HepG2 (cell line): ENCODE measurements around the gene S100A4. TPM values are rescaled to one million over a fixed set of nuclear protein-coding genes. Genes with fewer than 3 reads are reported as not detected.

Source experiments
- GTF3A ChIP-seq: sonication (generic); formaldehyde crosslinking; conservative IDR thresholded peaks from 2 replicates; pipeline ENCODE4 v1.4.0; 2020; ENCODE audit warnings: mild to moderate bottlenecking, missing genetic modification reagents
- HIVEP1 ChIP-seq: sonication (generic); formaldehyde crosslinking; IDR thresholded peaks from 2 replicates; pipeline ENCODE4 v1.4.0; 2020; ENCODE audit warnings: mild to moderate bottlenecking, missing genetic modification reagents
- HNF4A ChIP-seq: sonication (generic); formaldehyde crosslinking; IDR thresholded peaks from 2 replicates; pipeline ENCODE4 v1.4.0; 2020; ENCODE audit warnings: missing genetic modification reagents
- PHF20 ChIP-seq: sonication (generic); formaldehyde crosslinking; IDR thresholded peaks from 2 replicates; pipeline ENCODE4 v1.5.0; 2020; ENCODE audit warnings: mild to moderate bottlenecking, missing genetic modification reagents
- POGZ ChIP-seq: sonication (generic); formaldehyde crosslinking; IDR thresholded peaks from 2 replicates; pipeline ENCODE4 v1.4.0; 2020; ENCODE audit warnings: mild to moderate bottlenecking, missing genetic modification reagents
- SAP130 ChIP-seq: IDR thresholded peaks from 2 replicates; pipeline ENCODE4 v1.6.1; 2016; ENCODE audit warnings: low read depth
- TOPORS ChIP-seq: sonication (generic); formaldehyde crosslinking; IDR thresholded peaks from 2 replicates; pipeline ENCODE4 v1.8.0; 2023; ENCODE audit warnings: mild to moderate bottlenecking, missing genetic modification reagents
- TRAFD1 ChIP-seq: sonication (generic); formaldehyde crosslinking; IDR thresholded peaks from 2 replicates; pipeline ENCODE4 v1.5.1; 2020; ENCODE audit warnings: missing genetic modification reagents, mild to moderate bottlenecking, borderline replicate concordance
- XRCC5 ChIP-seq: fragments of 200-400 bp; formaldehyde crosslinking; optimal IDR thresholded peaks from 2 replicates; pipeline ENCODE3; 2017; ENCODE audit warnings: mild to moderate bottlenecking, low read length
- ZBTB26 ChIP-seq: IDR thresholded peaks from 2 replicates; pipeline ENCODE4 v1.6.1; 2016; ENCODE audit warnings: missing compliant biosample characterization, missing genetic modification reagents, borderline replicate concordance
- ZFY ChIP-seq: sonication (generic); formaldehyde crosslinking; IDR thresholded peaks from 2 replicates; pipeline ENCODE4 v1.4.0; 2020; ENCODE audit warnings: missing genetic modification reagents
- ZNF326 ChIP-seq: sonication (generic); formaldehyde crosslinking; IDR thresholded peaks from 2 replicates; pipeline ENCODE4 v1.4.0; 2020; ENCODE audit warnings: missing genetic modification reagents, borderline replicate concordance
- ZNF333 ChIP-seq: sonication (generic); formaldehyde crosslinking; IDR thresholded peaks from 2 replicates; pipeline ENCODE4 v1.4.0; 2020; ENCODE audit warnings: mild to moderate bottlenecking, missing genetic modification reagents, borderline replicate concordance
- ZNF354B ChIP-seq: sonication (generic); formaldehyde crosslinking; IDR thresholded peaks from 2 replicates; pipeline ENCODE4 v1.8.0; 2022; ENCODE audit warnings: mild to moderate bottlenecking, missing genetic modification reagents
- ZNF772 ChIP-seq: sonication (generic); formaldehyde crosslinking; IDR thresholded peaks from 2 replicates; pipeline ENCODE4 v1.5.0; 2020; ENCODE audit warnings: mild to moderate bottlenecking, missing genetic modification reagents
- ZNF790 ChIP-seq: sonication (generic); formaldehyde crosslinking; IDR thresholded peaks from 2 replicates; pipeline ENCODE4 v1.8.0; 2022; ENCODE audit warnings: missing genetic modification reagents, mild to moderate bottlenecking, borderline replicate concordance
- polyA plus RNA-seq, 8 experiments: library from polyadenylated mRNA; depleted of rRNA in 3 of 8; stranded (reverse) in 7 of 8; unstranded in 1 of 8; fragments of >200 nt; fragmentation: Illumina TruSeq in 4 of 8; extraction: Trizol in 4 of 8; gene quantifications; 2 replicates each; pipeline versions ENCODE4 v1.2.1 to v1.2.3, GENCODE V29; 2011 to 2016; ENCODE audit warnings: low read depth in 4 of 8, missing spikeins in 1 of 8, mixed read lengths in 1 of 8; ENCODE audit not compliant: insufficient read depth in 1 of 8
- total RNA-seq, 5 experiments: library from RNA; depleted of rRNA; stranded (reverse); fragments of >200 nt; fragmentation: Illumina TruSeq; extraction: Trizol; gene quantifications; 2 replicates each; pipeline ENCODE4 v1.2.3, GENCODE V29; 2016; ENCODE audit warnings: low read depth in 1 of 5
- TF ChIP-seq, protein P1 (sequence below): sonication (generic); formaldehyde crosslinking; IDR thresholded peaks from 2 replicates; pipeline ENCODE4 v1.4.0; 2020; ENCODE audit warnings: missing genetic modification reagents
- TF ChIP-seq, protein P2 (sequence below): sonication (generic); formaldehyde crosslinking; IDR thresholded peaks from 2 replicates; pipeline ENCODE4 v1.5.1; 2020; ENCODE audit warnings: missing genetic modification reagents, mild to moderate bottlenecking, borderline replicate concordance

S100A4 gene
- total and polyA plus RNA-seq, 2 of the 13 experiments (the other 11 are each of a cell fraction or from before 2014, with no cell fraction given) = 12.9 to 20.2 TPM

GRCh38 chr1:153545067-153546055 lies at the start of gene S100A4 (continued):
- TF ChIP-seq ZNF772 (CRISPR knock-in tag) (peak; percentile 88), ZNF790 (no peak), PHF20 (CRISPR knock-in tag) (no peak), ZBTB26 (CRISPR knock-in tag) (peak; percentile 43; the same call in 1 of the 2 replicates), HNF4A (CRISPR knock-in tag) (0 out of 2 replicates have a peak, but pooled peaks have one; percentile 25), ZFY (CRISPR knock-in tag) (peak; percentile 72; the same call in 1 of the 2 replicates), ZNF333 (CRISPR knock-in tag) (no peak), ZNF354B (no peak), ZNF326 (CRISPR knock-in tag) (no peak), POGZ (peak; percentile 28; the same call in 1 of the 2 replicates), SAP130 (peak; percentile 69), XRCC5 (peak; percentile 90), TRAFD1 (CRISPR knock-in tag) (no peak), HIVEP1 (CRISPR knock-in tag) (no peak), GTF3A (CRISPR knock-in tag) (no peak), TOPORS (no peak)
- TF ChIP-seq, protein P1, sequence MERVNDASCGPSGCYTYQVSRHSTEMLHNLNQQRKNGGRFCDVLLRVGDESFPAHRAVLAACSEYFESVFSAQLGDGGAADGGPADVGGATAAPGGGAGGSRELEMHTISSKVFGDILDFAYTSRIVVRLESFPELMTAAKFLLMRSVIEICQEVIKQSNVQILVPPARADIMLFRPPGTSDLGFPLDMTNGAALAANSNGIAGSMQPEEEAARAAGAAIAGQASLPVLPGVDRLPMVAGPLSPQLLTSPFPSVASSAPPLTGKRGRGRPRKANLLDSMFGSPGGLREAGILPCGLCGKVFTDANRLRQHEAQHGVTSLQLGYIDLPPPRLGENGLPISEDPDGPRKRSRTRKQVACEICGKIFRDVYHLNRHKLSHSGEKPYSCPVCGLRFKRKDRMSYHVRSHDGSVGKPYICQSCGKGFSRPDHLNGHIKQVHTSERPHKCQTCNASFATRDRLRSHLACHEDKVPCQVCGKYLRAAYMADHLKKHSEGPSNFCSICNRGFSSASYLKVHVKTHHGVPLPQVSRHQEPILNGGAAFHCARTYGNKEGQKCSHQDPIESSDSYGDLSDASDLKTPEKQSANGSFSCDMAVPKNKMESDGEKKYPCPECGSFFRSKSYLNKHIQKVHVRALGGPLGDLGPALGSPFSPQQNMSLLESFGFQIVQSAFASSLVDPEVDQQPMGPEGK = peak; percentile 67
- TF ChIP-seq, protein P2, sequence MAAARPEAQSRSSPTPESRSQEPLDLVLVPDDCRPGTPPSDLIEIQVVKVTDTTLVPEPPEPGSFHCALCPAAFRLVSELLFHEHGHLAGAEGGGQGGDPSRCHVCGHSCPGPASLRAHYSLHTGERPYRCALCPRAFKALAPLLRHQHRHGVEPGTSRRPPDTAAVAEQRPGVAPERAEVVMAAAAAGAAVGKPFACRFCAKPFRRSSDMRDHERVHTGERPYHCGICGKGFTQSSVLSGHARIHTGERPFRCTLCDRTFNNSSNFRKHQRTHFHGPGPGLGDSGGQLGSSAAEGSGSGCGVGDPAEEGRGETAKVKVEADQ = 0 out of 2 replicates have a peak, but pooled peaks have one; percentile 39
